Gastroesophageal sphincter (tissue), 3 donors: ENCODE results near the gene MAP3K9.

Experiments
- CTCF ChIP-seq, 4 experiments: fragments of 200-600 bp in 2 of 4; fragments of 450-650 bp in 2 of 4; sonication (generic) in 1 of 4; IDR thresholded peaks; one replicate each; pipeline ENCODE4 v1.5.1; 2017 to 2019; ENCODE audit warnings: antibody characterized with exemption in 4 of 4, mild to moderate bottlenecking in 2 of 4, moderate library complexity in 2 of 4
- POLR2A ChIP-seq, 2 donors: fragments of 450-650 bp; IDR thresholded peaks; one replicate each; pipeline ENCODE4 v1.6.1; 2017; ENCODE audit warnings: antibody characterized with exemption in 2 of 2, mild to moderate bottlenecking in 2 of 2, moderate library complexity in 1 of 2

- TF ChIP-seq CTCF (IDR thresholded peaks at IDR 0.05) = no peak
- TF ChIP-seq POLR2A (IDR thresholded peaks at IDR 0.05) = no peak
Observed at GRCh38 chr14:70847406-70848090, 38.2 kb upstream of the MAP3K9 start.
